ENCODE measurements around the gene GRID2.
"Not testable (repeated sequence)": the region's sequence is repeated elsewhere in the genome, so short reads cannot be mapped to it uniquely, and the experiment has no call there.

GRCh38 chr4:92444143-92444843 lies 140.5 kb downstream of the GRID2 start:
- TF ChIP-seq EZH2 (IDR thresholded peaks at IDR 0.05; ENCODE audit: low read length, unreplicated experiment); CTCF (conservative IDR thresholded peaks at IDR 0.05; ENCODE audit: low read depth, low read length); EZH2phosphoT487 (IDR thresholded peaks at IDR 0.05; ENCODE audit: borderline replicate concordance, low read length): not testable (repeated sequence)
